Measurements from ENCODE around the gene UBN1.

The UBN1 gene

GRCh38 chr16:4891886-4892216 lies 44.6 kb downstream of the UBN1 start:
- H3K4me3 ChIP-seq (ENCODE audit: insufficient read depth, low read length, poor library complexity, severe bottlenecking): no peak overlapping the region
- TF ChIP-seq EZH2phosphoT487 (conservative IDR thresholded peaks at IDR 0.05; ENCODE audit: low read length): no peak
- TF ChIP-seq, protein P1, sequence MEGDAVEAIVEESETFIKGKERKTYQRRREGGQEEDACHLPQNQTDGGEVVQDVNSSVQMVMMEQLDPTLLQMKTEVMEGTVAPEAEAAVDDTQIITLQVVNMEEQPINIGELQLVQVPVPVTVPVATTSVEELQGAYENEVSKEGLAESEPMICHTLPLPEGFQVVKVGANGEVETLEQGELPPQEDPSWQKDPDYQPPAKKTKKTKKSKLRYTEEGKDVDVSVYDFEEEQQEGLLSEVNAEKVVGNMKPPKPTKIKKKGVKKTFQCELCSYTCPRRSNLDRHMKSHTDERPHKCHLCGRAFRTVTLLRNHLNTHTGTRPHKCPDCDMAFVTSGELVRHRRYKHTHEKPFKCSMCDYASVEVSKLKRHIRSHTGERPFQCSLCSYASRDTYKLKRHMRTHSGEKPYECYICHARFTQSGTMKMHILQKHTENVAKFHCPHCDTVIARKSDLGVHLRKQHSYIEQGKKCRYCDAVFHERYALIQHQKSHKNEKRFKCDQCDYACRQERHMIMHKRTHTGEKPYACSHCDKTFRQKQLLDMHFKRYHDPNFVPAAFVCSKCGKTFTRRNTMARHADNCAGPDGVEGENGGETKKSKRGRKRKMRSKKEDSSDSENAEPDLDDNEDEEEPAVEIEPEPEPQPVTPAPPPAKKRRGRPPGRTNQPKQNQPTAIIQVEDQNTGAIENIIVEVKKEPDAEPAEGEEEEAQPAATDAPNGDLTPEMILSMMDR (IDR thresholded peaks at IDR 0.05; ENCODE audit: insufficient read depth, low read length, poor library complexity, severe bottlenecking): no peak
- no peak overlapping the region for H3K27ac ChIP-seq (ENCODE audit: low read depth, low read length)
- no peak overlapping the region for H3K4me2 ChIP-seq (ENCODE audit: low read depth, low read length, poor library complexity, severe bottlenecking)
- no peak overlapping the region for H2AFZ ChIP-seq (ENCODE audit: low read depth, low read length, severe bottlenecking)
- H3K79me2 ChIP-seq (ENCODE audit: insufficient read depth, low read length): no peaks in the 10 kb centered on the region
- H4K20me1 ChIP-seq (ENCODE audit: low read depth, low read length): no peaks in the 10 kb centered on the region
- no peaks in the 10 kb centered on the region for H3K9me3 ChIP-seq (ENCODE audit: insufficient read depth, low read length)
- H3F3A ChIP-seq (ENCODE audit: insufficient read depth): no peaks in the 10 kb centered on the region
- no peak overlapping the region for H3K9ac ChIP-seq (ENCODE audit: low read length)
- H3K27me3 ChIP-seq (ENCODE audit: low read length): no peaks in the 10 kb centered on the region
- H3K36me3 ChIP-seq (ENCODE audit: low read length): no peaks in the 10 kb centered on the region
- no peaks in the 10 kb centered on the region for H3K9me2 ChIP-seq (replicated peaks; ENCODE audit: insufficient read depth, low read length)

GRCh38 chr16:4892361-4893102 lies 45.3 kb downstream of the UBN1 start:
- Histone ChIP-seq H3K9me3 (ENCODE audit: insufficient read depth, low read length) (no peaks in the 10 kb centered on the region), H3K36me3 (ENCODE audit: low read length) (no peaks in the 10 kb centered on the region), H3K27me3 (ENCODE audit: low read length) (no peaks in the 10 kb centered on the region), H4K20me1 (ENCODE audit: low read depth, low read length) (no peaks in the 10 kb centered on the region), H3K4me2 (ENCODE audit: low read depth, low read length, poor library complexity, severe bottlenecking) (no peak overlapping the region), H2AFZ (ENCODE audit: low read depth, low read length, severe bottlenecking) (no peak overlapping the region), H3K9ac (ENCODE audit: low read length) (no peak overlapping the region), H3K27ac (ENCODE audit: low read depth, low read length) (no peak overlapping the region), H3K9me2 (replicated peaks; ENCODE audit: insufficient read depth, low read length) (no peaks in the 10 kb centered on the region), H3F3A (ENCODE audit: insufficient read depth) (no peaks in the 10 kb centered on the region), H3K4me3 (ENCODE audit: insufficient read depth, low read length, poor library complexity, severe bottlenecking) (no peak overlapping the region), H3K79me2 (ENCODE audit: insufficient read depth, low read length) (no peaks in the 10 kb centered on the region)
- TF ChIP-seq, protein P1 (IDR thresholded peaks at IDR 0.05; ENCODE audit: insufficient read depth, low read length, poor library complexity, severe bottlenecking): no peak
- TF ChIP-seq EZH2phosphoT487 (conservative IDR thresholded peaks at IDR 0.05; ENCODE audit: low read length): no peak

DNA sequence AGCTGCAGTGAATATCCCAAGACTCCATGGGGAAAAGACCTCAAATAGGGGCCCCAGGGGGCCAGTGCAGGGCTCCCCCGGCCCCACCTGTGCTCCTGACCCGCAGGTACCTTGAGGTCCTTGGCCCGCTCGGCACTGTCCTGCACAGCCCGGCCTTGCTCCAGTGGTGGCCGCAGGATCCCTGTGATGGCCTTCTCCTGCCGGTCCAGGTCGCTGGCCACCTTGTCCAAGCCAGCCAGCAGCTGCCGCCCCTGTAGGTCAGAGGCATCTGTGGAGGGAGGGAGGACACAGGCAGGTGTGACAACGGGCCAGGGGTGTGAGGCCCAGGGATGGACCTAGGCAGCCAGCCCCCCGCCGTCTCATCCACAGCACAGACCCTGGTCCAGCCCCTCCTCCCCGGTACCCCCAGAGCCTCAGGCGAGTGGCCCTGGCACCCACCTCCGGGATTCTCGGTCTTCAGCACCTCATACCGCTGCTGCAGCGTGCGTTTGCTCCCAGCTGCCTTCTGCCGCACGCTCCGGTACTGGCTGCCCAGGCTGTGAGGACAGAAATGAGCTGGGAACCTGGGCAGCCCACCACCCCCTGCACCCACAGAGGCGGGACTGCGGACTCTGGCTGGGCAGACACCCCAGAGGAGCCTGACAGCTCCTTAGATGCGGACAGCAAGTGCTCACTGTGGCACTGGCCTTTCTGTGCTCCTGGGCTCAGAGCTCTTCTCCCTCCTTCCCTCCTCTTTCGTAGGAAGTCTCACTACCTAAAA lies 46.0 kb downstream of the UBN1 start:
- Histone ChIP-seq H4K20me1 (ENCODE audit: low read depth, low read length) (no peaks in the 10 kb centered on the region), H3K36me3 (ENCODE audit: low read length) (no peaks in the 10 kb centered on the region), H3F3A (ENCODE audit: insufficient read depth) (no peaks in the 10 kb centered on the region), H3K4me2 (ENCODE audit: low read depth, low read length, poor library complexity, severe bottlenecking) (no peak overlapping the region), H3K27me3 (ENCODE audit: low read length) (no peaks in the 10 kb centered on the region), H3K9me2 (replicated peaks; ENCODE audit: insufficient read depth, low read length) (no peaks in the 10 kb centered on the region), H3K4me3 (ENCODE audit: insufficient read depth, low read length, poor library complexity, severe bottlenecking) (no peak overlapping the region), H3K27ac (ENCODE audit: low read depth, low read length) (no peak overlapping the region), H3K9ac (ENCODE audit: low read length) (no peak overlapping the region), H2AFZ (ENCODE audit: low read depth, low read length, severe bottlenecking) (no peak overlapping the region), H3K9me3 (ENCODE audit: insufficient read depth, low read length) (no peaks in the 10 kb centered on the region), H3K79me2 (ENCODE audit: insufficient read depth, low read length) (no peaks in the 10 kb centered on the region)
- TF ChIP-seq EZH2phosphoT487 (conservative IDR thresholded peaks at IDR 0.05; ENCODE audit: low read length): no peak
- TF ChIP-seq, protein P1 (IDR thresholded peaks at IDR 0.05; ENCODE audit: insufficient read depth, low read length, poor library complexity, severe bottlenecking): no peak

All from SU-DHL-6 (cell line).